Neural progenitor cell (in vitro differentiated cells): Measurements from ENCODE around the gene TMEM121. TPM values are rescaled to one million over a fixed set of nuclear protein-coding genes. Genes with fewer than 3 reads are reported as not detected.

Source experiments
- DNase-seq: peaks from one replicate; pipeline ENCODE4 v3.0.0-alpha.2; 2016; ENCODE audit warnings: low spot score
- H2AFZ ChIP-seq: fragments of 200-600 bp; sonication (generic); replicated peaks from 2 replicates; pipeline ENCODE4 v1.6.1; 2016; ENCODE audit warnings: antibody characterized with exemption
- H3F3A ChIP-seq: fragments of 200-600 bp; sonication (generic); 2 replicates; pipeline ENCODE4 v1.6.1; 2016; ENCODE audit warnings: antibody characterized with exemption, low read depth
- H3K27ac ChIP-seq: fragments of 200-600 bp; sonication (generic); 2 replicates; pipeline ENCODE4 v1.5.1; 2016; ENCODE audit warnings: mild to moderate bottlenecking
- H3K27me3 ChIP-seq: fragments of 200-600 bp; sonication (generic); 2 replicates; pipeline ENCODE4 v1.6.1; 2016; ENCODE audit warnings: mild to moderate bottlenecking, moderate library complexity
- H3K36me3 ChIP-seq: fragments of 200-600 bp; sonication (generic); 2 replicates; pipeline ENCODE4 v1.5.1; 2016
- H3K4me1 ChIP-seq: fragments of 200-600 bp; sonication (generic); 2 replicates; pipeline ENCODE4 v1.6.1; 2016; ENCODE audit warnings: mixed run types
- H3K4me2 ChIP-seq: fragments of 200-600 bp; sonication (generic); 2 replicates; pipeline ENCODE4 v1.6.1; 2016
- H3K4me3 ChIP-seq: fragments of 200-600 bp; sonication (generic); 2 replicates; pipeline ENCODE4 v1.5.1; 2016
- H3K79me2 ChIP-seq: fragments of 200-600 bp; sonication (generic); 2 replicates; pipeline ENCODE4 v1.6.1; 2016; ENCODE audit warnings: low read depth
- H3K9ac ChIP-seq: fragments of 200-600 bp; sonication (generic); 2 replicates; pipeline ENCODE4 v1.6.1; 2016
- H3K9me3 ChIP-seq: fragments of 200-600 bp; sonication (generic); 2 replicates; pipeline ENCODE4 v1.5.1; 2016; ENCODE audit warnings: low read depth
- H4K20me1 ChIP-seq: fragments of 200-600 bp; sonication (generic); 2 replicates; pipeline ENCODE4 v1.6.1; 2016; ENCODE audit warnings: low read depth
- H3K27ac Mint-ChIP-seq: 3 replicates; pipeline ENCODE4 v1.8.0; 2021; ENCODE audit warnings: mixed read lengths
- H3K27me3 Mint-ChIP-seq: 2 replicates; pipeline ENCODE4 v1.8.0; 2022; ENCODE audit warnings: low read depth, mild to moderate bottlenecking, inconsistent platforms, moderate library complexity, mixed read lengths; ENCODE audit not compliant: insufficient read depth
- H3K36me3 Mint-ChIP-seq: 3 replicates; pipeline ENCODE4 v1.8.0; 2021; ENCODE audit warnings: mixed read lengths
- H3K4me1 Mint-ChIP-seq: 3 replicates; pipeline ENCODE4 v1.8.0; 2021; ENCODE audit warnings: mixed read lengths
- H3K4me3 Mint-ChIP-seq: 3 replicates; pipeline ENCODE4 v1.8.0; 2021; ENCODE audit warnings: mild to moderate bottlenecking, moderate library complexity, mixed read lengths
- H3K9me3 Mint-ChIP-seq: 3 replicates; pipeline ENCODE4 v1.8.0; 2020; ENCODE audit warnings: mixed read lengths
- CTCF ChIP-seq: fragments of 200-600 bp; sonication (generic); IDR thresholded peaks from 2 replicates; pipeline ENCODE4 v1.5.1; 2017; ENCODE audit warnings: antibody characterized with exemption, mild to moderate bottlenecking
- EZH2 ChIP-seq: fragments of 200-600 bp; sonication (generic); IDR thresholded peaks from 2 replicates; pipeline ENCODE4 v1.6.1; 2017; ENCODE audit warnings: antibody characterized with exemption, mild to moderate bottlenecking, moderate library complexity
- EZH2phosphoT487 ChIP-seq: fragments of 200-600 bp; sonication (generic); IDR thresholded peaks from 2 replicates; pipeline ENCODE4 v1.6.1; 2017; ENCODE audit warnings: antibody characterized with exemption
- total RNA-seq: library from RNA; depleted of rRNA; stranded (reverse); fragments of >200 nt; gene quantifications from 2 replicates; pipeline ENCODE4 v1.2.3, GENCODE V29; 2015; ENCODE audit warnings: low replicate concordance

Gene TMEM121
- total RNA-seq, 1 donor from 2014 or later = 0.90 TPM

GRCh38 chr14:105500726-105501101, 25.7 kb upstream of the TMEM121 start:
- H2AFZ ChIP-seq = no peak overlapping the region
- Mint-ChIP-seq H3K27ac (no peak overlapping the region), H3K4me1 (peaks cover 15% of the 10 kb centered on the region), H3K36me3 (no peaks in the 10 kb centered on the region), H3K9me3 (no peaks in the 10 kb centered on the region), H3K4me3 (no peak overlapping the region), H3K27me3 (peaks cover 9% of the 10 kb centered on the region)
- no peak for TF ChIP-seq CTCF
- TF ChIP-seq EZH2phosphoT487 = no peak
- no peak for TF ChIP-seq EZH2
- no peak overlapping the region for H3K27ac ChIP-seq
- no peaks in the 10 kb centered on the region for H3K36me3 ChIP-seq
- no peaks in the 10 kb centered on the region for H3K9me3 ChIP-seq
- no peak overlapping the region for H3K9ac ChIP-seq
- no peak for DNase-seq
- peaks cover 5% of the 10 kb centered on the region for H3F3A ChIP-seq
- H3K27me3 ChIP-seq = no peaks in the 10 kb centered on the region
- H3K4me3 ChIP-seq = no peak overlapping the region
- no peak overlapping the region for H3K4me2 ChIP-seq
- no peaks in the 10 kb centered on the region for H3K79me2 ChIP-seq
- H4K20me1 ChIP-seq = no peaks in the 10 kb centered on the region
- H3K4me1 ChIP-seq = no peaks in the 10 kb centered on the region

- H3K9ac ChIP-seq = no peak overlapping the region
- TF ChIP-seq CTCF (no peak), EZH2phosphoT487 (no peak), EZH2 (no peak)
- H3K36me3 ChIP-seq = no peaks in the 10 kb centered on the region
- peaks cover 5% of the 10 kb centered on the region for H3F3A ChIP-seq
- H4K20me1 ChIP-seq = no peaks in the 10 kb centered on the region
- Mint-ChIP-seq H3K27me3 (peaks cover 9% of the 10 kb centered on the region), H3K9me3 (no peaks in the 10 kb centered on the region), H3K36me3 (no peaks in the 10 kb centered on the region), H3K4me3 (no peak overlapping the region), H3K27ac (no peak overlapping the region), H3K4me1 (peaks cover 15% of the 10 kb centered on the region)
- H3K27ac ChIP-seq = no peak overlapping the region
- no peak overlapping the region for H3K4me3 ChIP-seq
- no peaks in the 10 kb centered on the region for H3K9me3 ChIP-seq
- H3K4me2 ChIP-seq = no peak overlapping the region
- DNase-seq = no peak
- H2AFZ ChIP-seq = no peak overlapping the region
- no peaks in the 10 kb centered on the region for H3K79me2 ChIP-seq
- no peaks in the 10 kb centered on the region for H3K4me1 ChIP-seq
- H3K27me3 ChIP-seq = no peaks in the 10 kb centered on the region
Observed at GRCh38 chr14:105501504-105502291, 24.7 kb upstream of the TMEM121 start.

- no peaks in the 10 kb centered on the region for H3K36me3 ChIP-seq
- no peak overlapping the region for H2AFZ ChIP-seq
- H3K27me3 ChIP-seq = peaks cover 2% of the 10 kb centered on the region
- Mint-ChIP-seq H3K27ac (peak overlapping the region; percentile 82), H3K9me3 (no peaks in the 10 kb centered on the region), H3K27me3 (peaks cover 9% of the 10 kb centered on the region), H3K4me3 (no peak overlapping the region), H3K4me1 (peaks cover 15% of the 10 kb centered on the region), H3K36me3 (no peaks in the 10 kb centered on the region)
- H3K4me3 ChIP-seq = no peak overlapping the region
- peaks cover 5% of the 10 kb centered on the region for H3F3A ChIP-seq
- H3K79me2 ChIP-seq = no peaks in the 10 kb centered on the region
- DNase-seq = no peak
- no peak overlapping the region for H3K9ac ChIP-seq
- H3K4me1 ChIP-seq = no peaks in the 10 kb centered on the region
- no peak for TF ChIP-seq CTCF
- no peak for TF ChIP-seq EZH2
- no peak for TF ChIP-seq EZH2phosphoT487
- H4K20me1 ChIP-seq = no peaks in the 10 kb centered on the region
- no peaks in the 10 kb centered on the region for H3K9me3 ChIP-seq
- no peak overlapping the region for H3K4me2 ChIP-seq
- H3K27ac ChIP-seq = no peak overlapping the region
Observed at GRCh38 chr14:105502446-105503295, 23.7 kb upstream of the TMEM121 start.
